CD14-positive monocyte (primary cell): Measurements from ENCODE around the gene CD2AP. TPM values are rescaled to one million over a fixed set of nuclear protein-coding genes. Genes with fewer than 3 reads are reported as not detected.

Source experiments
- DNase-seq, 3 donors: peaks; one replicate each; pipeline ENCODE4 v3.0.0-alpha.2; 2011 to 2022
- H2AFZ ChIP-seq: 2 replicates; pipeline ENCODE4 v1.6.0; 2012; ENCODE audit warnings: mild to moderate bottlenecking, low read depth, low read length, inconsistent platforms; ENCODE audit not compliant: insufficient read depth, poor library complexity, severe bottlenecking
- H3K27ac ChIP-seq, 2 donors: 1 replicate in 1 of 2; 2 replicates in 1 of 2; pipeline ENCODE4 v1.5.1; 2012 to 2013; ENCODE audit warnings: low read length in 2 of 2, control low read depth in 1 of 2, inconsistent platforms in 1 of 2, low read depth in 1 of 2, mild to moderate bottlenecking in 1 of 2
- H3K27me3 ChIP-seq, 2 donors: one replicate each; pipeline versions ENCODE4 v1.6.0 to v1.6.1; 2011 to 2013; ENCODE audit warnings: low read length in 2 of 2; ENCODE audit not compliant: control insufficient read depth in 2 of 2, insufficient read depth in 2 of 2
- H3K36me3 ChIP-seq, 2 donors: replicated peaks in 1 of 2; 1 replicate in 1 of 2; 2 replicates in 1 of 2; pipeline versions ENCODE4 v1.5.1 to v1.6.1; 2012 to 2013; ENCODE audit warnings: low read length in 2 of 2, control low read depth in 1 of 2, inconsistent platforms in 1 of 2, mild to moderate bottlenecking in 1 of 2; ENCODE audit not compliant: insufficient read depth in 2 of 2, control insufficient read depth in 1 of 2
- H3K4me1 ChIP-seq, 2 donors: 1 replicate in 1 of 2; 2 replicates in 1 of 2; pipeline versions ENCODE4 v1.5.1 to v1.6.1; 2012 to 2013; ENCODE audit warnings: low read length in 2 of 2, control low read depth in 1 of 2, inconsistent platforms in 1 of 2, mild to moderate bottlenecking in 1 of 2, moderate library complexity in 1 of 2; ENCODE audit not compliant: insufficient read depth in 2 of 2, control insufficient read depth in 1 of 2
- H3K4me2 ChIP-seq: replicated peaks from 2 replicates; pipeline ENCODE3; 2012; ENCODE audit warnings: low read length, moderate library complexity, mild to moderate bottlenecking; ENCODE audit not compliant: poor library complexity, severe bottlenecking; ENCODE audit errors: extremely low read depth
- H3K4me3 ChIP-seq, 3 experiments: fragments of 200-600 bp in 1 of 3; sonication (generic) in 1 of 3; replicated peaks in 1 of 3; 1 replicate in 2 of 3; 2 replicates in 1 of 3; pipeline ENCODE4 v1.5.1; 2011 to 2013; ENCODE audit warnings: low read length in 3 of 3, mild to moderate bottlenecking in 3 of 3, control low read depth in 2 of 3, low read depth in 2 of 3, inconsistent platforms in 1 of 3, moderate library complexity in 1 of 3
- H3K79me2 ChIP-seq: 2 replicates; pipeline ENCODE4 v1.6.0; 2012; ENCODE audit warnings: mild to moderate bottlenecking, control low read depth, inconsistent platforms, low read length, moderate library complexity; ENCODE audit not compliant: insufficient read depth
- H3K9ac ChIP-seq: 2 replicates; pipeline ENCODE4 v1.6.0; 2017; ENCODE audit warnings: low read length, mild to moderate bottlenecking; ENCODE audit not compliant: insufficient read depth, poor library complexity, severe bottlenecking
- H3K9me3 ChIP-seq, 2 donors: replicated peaks in 1 of 2; 1 replicate in 1 of 2; 2 replicates in 1 of 2; pipeline versions ENCODE4 v1.5.1 to v1.6.1; 2012 to 2013; ENCODE audit warnings: low read length in 2 of 2, control low read depth in 1 of 2; ENCODE audit not compliant: control insufficient read depth in 1 of 2, insufficient read depth in 1 of 2
- H4K20me1 ChIP-seq: 2 replicates; pipeline ENCODE4 v1.6.0; 2012; ENCODE audit warnings: mild to moderate bottlenecking, low read length, control low read depth, moderate library complexity; ENCODE audit not compliant: insufficient read depth
- H3K27ac Mint-ChIP-seq, 7 donors: one replicate each; pipeline ENCODE4 v1.8.0; 2020; ENCODE audit warnings: mild to moderate bottlenecking in 7 of 7, mixed read lengths in 7 of 7, moderate library complexity in 6 of 7, inconsistent platforms in 2 of 7
- H3K27me3 Mint-ChIP-seq, 3 donors: one replicate each; pipeline ENCODE4 v1.8.0; 2021 to 2022; ENCODE audit warnings: low read depth in 3 of 3, mild to moderate bottlenecking in 3 of 3, mixed read lengths in 3 of 3, moderate library complexity in 3 of 3, inconsistent platforms in 1 of 3
- H3K36me3 Mint-ChIP-seq, 2 donors: one replicate each; pipeline ENCODE4 v1.8.0; 2020; ENCODE audit warnings: mixed read lengths in 2 of 2, inconsistent platforms in 1 of 2, mild to moderate bottlenecking in 1 of 2
- H3K4me1 Mint-ChIP-seq: one replicate; pipeline ENCODE4 v1.8.0; 2020; ENCODE audit warnings: mild to moderate bottlenecking, mixed read lengths
- H3K4me3 Mint-ChIP-seq, 2 donors: one replicate each; pipeline ENCODE4 v1.8.0; 2020; ENCODE audit warnings: mild to moderate bottlenecking in 2 of 2, mixed read lengths in 2 of 2, moderate library complexity in 1 of 2
- H3K9me3 Mint-ChIP-seq, 7 donors: one replicate each; pipeline ENCODE4 v1.8.0; 2020 to 2022; ENCODE audit warnings: mixed read lengths in 7 of 7, mild to moderate bottlenecking in 6 of 7, moderate library complexity in 6 of 7, inconsistent platforms in 2 of 7
- CTCF ChIP-seq: fragments of 200-600 bp; IDR thresholded peaks from one replicate; pipeline ENCODE4 v1.8.0; 2022; ENCODE audit warnings: antibody characterized with exemption, mild to moderate bottlenecking
- WGBS: methylation state at CpG from one replicate; pipeline ENCODE4 v1.1.5; 2013; ENCODE audit warnings: missing lambda C conversion rate; ENCODE audit not compliant: insufficient coverage; 5-methylcytosine and 5-hydroxymethylcytosine counted together
- intact Hi-C, 2 donors: fragments of 100-400 bp; cut with micrococcal nuclease; formaldehyde crosslinking; loops; one replicate each; pipeline versions ENCODE4 v1.15.0 to v1.15.1; 2023
- polyA plus RNA-seq, 3 donors: library from polyadenylated mRNA; depleted of rRNA in 1 of 3; unstranded in 2 of 3; stranded (reverse) in 1 of 3; fragments of 300-500 nt in 2 of 3; fragments of >200 nt in 1 of 3; fragmentation: Illumina TruSeq in 2 of 3; gene quantifications; 1 replicate in 2 of 3; 2 replicates in 1 of 3; pipeline ENCODE4 v1.2.3, GENCODE V29; 2012 to 2021

CD2AP gene
- polyA plus RNA-seq, 3 donors, result 1.5 to 2.4 (median 2.0) TPM

- no peaks in the 10 kb centered on the region for H3K9me3 ChIP-seq
- no CpG with 5 or more reads among the region's 2 CpGs for WGBS
- H3K4me2 ChIP-seq, result no peak overlapping the region
- Mint-ChIP-seq H3K4me1 (peaks cover 7% of the 10 kb centered on the region), H3K4me3 (no peak overlapping the region), H3K27ac (no peak overlapping the region), H3K36me3 (peaks cover 4 to 11% of the 10 kb centered on the region in 2 donors), H3K9me3 (peaks cover 0 to 9% (median 0%) of the 10 kb centered on the region in 7 donors), H3K27me3 (no peaks in the 10 kb centered on the region)
- H3K27ac ChIP-seq, result no peak overlapping the region
- H3K27me3 ChIP-seq, result no peaks in the 10 kb centered on the region
- peaks cover 5% of the 10 kb centered on the region for H4K20me1 ChIP-seq
- H3K4me1 ChIP-seq, result no peaks in the 10 kb centered on the region
- H3K4me3 ChIP-seq, result no peak overlapping the region
- intact Hi-C loops, result no loop called here
- no peak for TF ChIP-seq CTCF
- no peak for DNase-seq
- H3K9ac ChIP-seq, result no peak overlapping the region
- no peak overlapping the region for H2AFZ ChIP-seq
- H3K79me2 ChIP-seq, result peaks cover 60% of the 10 kb centered on the region
- H3K36me3 ChIP-seq, result no peaks in the 10 kb centered on the region
Observed at GRCh38 chr6:47495954-47496545, 18.5 kb downstream of the CD2AP start.

GRCh38 chr6:47496935-47497579, 19.5 kb downstream of the CD2AP start:
- H4K20me1 ChIP-seq, result peaks cover 5% of the 10 kb centered on the region
- intact Hi-C loops, result no loop called here
- Mint-ChIP-seq H3K9me3 (peaks cover 0 to 9% (median 0%) of the 10 kb centered on the region in 7 donors), H3K4me1 (peaks cover 12% of the 10 kb centered on the region), H3K4me3 (no peak overlapping the region), H3K27me3 (peaks cover 0 to 1% (median 0%) of the 10 kb centered on the region in 3 donors), H3K36me3 (peaks cover 4 to 11% of the 10 kb centered on the region in 2 donors), H3K27ac (peak overlapping the region in 1 of 7 donors; percentile 9)
- WGBS, result 78% methylated on average over 2 of the region's 8 CpGs
- H3K4me1 ChIP-seq, result no peaks in the 10 kb centered on the region
- H3K79me2 ChIP-seq, result peaks cover 62% of the 10 kb centered on the region
- TF ChIP-seq CTCF, result no peak
- no peak overlapping the region for H3K27ac ChIP-seq
- DNase-seq, result no peak
- H3K9me3 ChIP-seq, result no peaks in the 10 kb centered on the region
- no peak overlapping the region for H2AFZ ChIP-seq
- H3K36me3 ChIP-seq, result no peaks in the 10 kb centered on the region
- H3K27me3 ChIP-seq, result no peaks in the 10 kb centered on the region
- H3K9ac ChIP-seq, result no peak overlapping the region
- H3K4me3 ChIP-seq, result no peak overlapping the region
- no peak overlapping the region for H3K4me2 ChIP-seq
